HEK293 (cell line): ENCODE results near the gene KIAA0753.

Experiments
- CTCF ChIA-PET: fragments of 350-600 bp; formaldehyde crosslinking; extraction: SDS; loops from one replicate; lab custom pipeline; 2021; ENCODE audit warnings: antibody characterized with exemption; lab: Yijun Ruan, JAX
- POLR2A ChIA-PET: fragments of 300-600 bp; formaldehyde crosslinking; extraction: SDS; loops from one replicate; lab custom pipeline; 2020; ENCODE audit warnings: antibody characterized with exemption, inconsistent platforms; lab: Yijun Ruan, JAX
- H3K27ac ChIP-seq: fragments of 200-500 bp; sonication (Bioruptor generic); 2 replicates; pipeline ENCODE4 v1.5.1; 2014; ENCODE audit warnings: low read depth, low read length, control low read depth, inconsistent platforms; ENCODE audit errors: extremely low read depth
- H3K36me3 ChIP-seq, 2 experiments: fragments of 200-500 bp in 1 of 2; sonication (Bioruptor generic) in 1 of 2; 1 replicate in 1 of 2; 2 replicates in 1 of 2; pipeline ENCODE4 v1.5.1; 2014 to 2017; ENCODE audit warnings: inconsistent platforms in 2 of 2, low read length in 2 of 2; ENCODE audit not compliant: control insufficient read depth in 2 of 2, insufficient read depth in 1 of 2
- H3K4me1 ChIP-seq: fragments of 200-500 bp; sonication (Bioruptor generic); 2 replicates; pipeline ENCODE4 v1.5.1; 2014; ENCODE audit warnings: mild to moderate bottlenecking, low read length, inconsistent platforms; ENCODE audit not compliant: control insufficient read depth, insufficient read depth
- H3K4me3 ChIP-seq: 2 replicates; pipeline ENCODE4 v1.5.1; 2011; ENCODE audit warnings: low read depth, mild to moderate bottlenecking, control low read depth, low read length, moderate library complexity
- H3K9me3 ChIP-seq: fragments of 200-500 bp; sonication (Bioruptor generic); 2 replicates; pipeline ENCODE4 v1.5.1; 2014; ENCODE audit warnings: low read depth, low read length, inconsistent platforms; ENCODE audit not compliant: control insufficient read depth, insufficient read depth
- HOXA7 ChIP-seq: sonication (generic); formaldehyde crosslinking; IDR thresholded peaks from 2 replicates; pipeline ENCODE4 v1.8.1; 2022; ENCODE audit warnings: missing genetic modification reagents, borderline replicate concordance
- KLF9 ChIP-seq: fragments of 450-650 bp; formaldehyde crosslinking; IDR thresholded peaks from 2 replicates; pipeline ENCODE4 v1.5.1; 2016; ENCODE audit warnings: missing biosample characterization, missing genetic modification characterization, low read depth
- MEIS1 ChIP-seq: sonication (generic); formaldehyde crosslinking; IDR thresholded peaks from 2 replicates; pipeline ENCODE4 v1.8.1; 2022; ENCODE audit warnings: missing genetic modification reagents, mild to moderate bottlenecking, borderline replicate concordance
- PBX3 ChIP-seq: sonication (generic); formaldehyde crosslinking; IDR thresholded peaks from 2 replicates; pipeline ENCODE4 v1.8.1; 2022; ENCODE audit warnings: mild to moderate bottlenecking, moderate library complexity, missing genetic modification reagents
- SCRT2 ChIP-seq: fragments of 450-650 bp; formaldehyde crosslinking; IDR thresholded peaks from 2 replicates; pipeline ENCODE4 v1.5.1; 2016; ENCODE audit warnings: missing biosample characterization, missing genetic modification characterization
- YY1 ChIP-seq: fragments of 450-650 bp; formaldehyde crosslinking; IDR thresholded peaks from 2 replicates; pipeline ENCODE4 v1.5.1; 2018; ENCODE audit warnings: missing biosample characterization, missing genetic modification characterization
- ZNF121 ChIP-seq: fragments of 450-650 bp; formaldehyde crosslinking; IDR thresholded peaks from 2 replicates; pipeline ENCODE4 v1.5.1; 2016; ENCODE audit warnings: missing biosample characterization, missing genetic modification characterization
- ZNF132 ChIP-seq: fragments of 450-650 bp; formaldehyde crosslinking; IDR thresholded peaks from 2 replicates; pipeline ENCODE4 v1.5.1; 2017; ENCODE audit warnings: missing biosample characterization, missing genetic modification characterization, borderline replicate concordance
- ZNF140 ChIP-seq: fragments of 450-650 bp; formaldehyde crosslinking; IDR thresholded peaks from 2 replicates; pipeline ENCODE4 v1.5.1; 2016; ENCODE audit warnings: missing biosample characterization, missing genetic modification characterization
- ZNF174 ChIP-seq: fragments of 450-650 bp; formaldehyde crosslinking; IDR thresholded peaks from 2 replicates; pipeline ENCODE4 v1.5.0; 2017; ENCODE audit warnings: missing biosample characterization, mild to moderate bottlenecking, missing genetic modification characterization
- ZNF302 ChIP-seq: fragments of 450-650 bp; formaldehyde crosslinking; IDR thresholded peaks from 2 replicates; pipeline ENCODE4 v1.5.1; 2016; ENCODE audit warnings: missing biosample characterization, missing genetic modification characterization, low read depth
- ZNF341 ChIP-seq: fragments of 450-650 bp; formaldehyde crosslinking; IDR thresholded peaks from 2 replicates; pipeline ENCODE4; 2016; ENCODE audit warnings: low read depth, missing biosample characterization, missing genetic modification characterization
- ZNF350 ChIP-seq: fragments of 450-650 bp; formaldehyde crosslinking; IDR thresholded peaks from 2 replicates; pipeline ENCODE4 v1.5.0; 2017; ENCODE audit warnings: missing biosample characterization, mild to moderate bottlenecking, missing genetic modification characterization
- ZNF391 ChIP-seq: fragments of 450-650 bp; formaldehyde crosslinking; IDR thresholded peaks from 2 replicates; pipeline ENCODE4 v1.5.1; 2016; ENCODE audit warnings: low read depth, missing biosample characterization, missing genetic modification characterization, borderline replicate concordance
- ZNF394 ChIP-seq: fragments of 450-650 bp; formaldehyde crosslinking; IDR thresholded peaks from 2 replicates; pipeline ENCODE4 v1.5.1; 2016; ENCODE audit warnings: missing biosample characterization, missing genetic modification characterization, mild to moderate bottlenecking, moderate library complexity, borderline replicate concordance
- ZNF473 ChIP-seq: fragments of 450-650 bp; formaldehyde crosslinking; IDR thresholded peaks from 2 replicates; pipeline ENCODE4 v1.5.1; 2017; ENCODE audit warnings: missing biosample characterization, missing genetic modification characterization
- ZNF600 ChIP-seq: fragments of 450-650 bp; formaldehyde crosslinking; IDR thresholded peaks from 2 replicates; pipeline ENCODE4 v1.5.1; 2016; ENCODE audit warnings: missing biosample characterization, missing genetic modification characterization
- ZNF629 ChIP-seq: fragments of 450-650 bp; formaldehyde crosslinking; IDR thresholded peaks from 2 replicates; pipeline ENCODE4 v1.5.1; 2017; ENCODE audit warnings: missing biosample characterization, missing genetic modification characterization
- ZNF654 ChIP-seq: fragments of 450-650 bp; formaldehyde crosslinking; IDR thresholded peaks from 2 replicates; pipeline ENCODE4 v1.5.1; 2016; ENCODE audit warnings: low read depth, missing biosample characterization, missing genetic modification characterization
- ZNF837 ChIP-seq: fragments of 450-650 bp; formaldehyde crosslinking; IDR thresholded peaks from 2 replicates; pipeline ENCODE4 v1.5.1; 2016; ENCODE audit warnings: missing biosample characterization, missing genetic modification characterization
- ZNF843 ChIP-seq: fragments of 450-650 bp; formaldehyde crosslinking; IDR thresholded peaks from 2 replicates; pipeline ENCODE4 v1.5.1; 2016; ENCODE audit warnings: missing biosample characterization, missing genetic modification characterization
- TF ChIP-seq, protein P1 (sequence below): fragments of 450-650 bp; formaldehyde crosslinking; IDR thresholded peaks from 2 replicates; pipeline ENCODE4 v1.5.1; 2016; ENCODE audit warnings: missing biosample characterization, missing genetic modification characterization
- TF ChIP-seq, protein P2 (sequence below): fragments of 450-650 bp; formaldehyde crosslinking; IDR thresholded peaks from 2 replicates; pipeline ENCODE4 v1.5.1; 2016; ENCODE audit warnings: missing biosample characterization, missing genetic modification characterization, low read depth
- TF ChIP-seq, protein P3 (sequence below): fragments of 450-650 bp; formaldehyde crosslinking; IDR thresholded peaks from 2 replicates; pipeline ENCODE4 v1.5.1; 2016; ENCODE audit warnings: missing biosample characterization, missing genetic modification characterization, borderline replicate concordance

Gene KIAA0753

GRCh38 chr17:6560496-6560895 is 80.0 kb downstream of the KIAA0753 start (continued):
- TF ChIP-seq, protein P1, sequence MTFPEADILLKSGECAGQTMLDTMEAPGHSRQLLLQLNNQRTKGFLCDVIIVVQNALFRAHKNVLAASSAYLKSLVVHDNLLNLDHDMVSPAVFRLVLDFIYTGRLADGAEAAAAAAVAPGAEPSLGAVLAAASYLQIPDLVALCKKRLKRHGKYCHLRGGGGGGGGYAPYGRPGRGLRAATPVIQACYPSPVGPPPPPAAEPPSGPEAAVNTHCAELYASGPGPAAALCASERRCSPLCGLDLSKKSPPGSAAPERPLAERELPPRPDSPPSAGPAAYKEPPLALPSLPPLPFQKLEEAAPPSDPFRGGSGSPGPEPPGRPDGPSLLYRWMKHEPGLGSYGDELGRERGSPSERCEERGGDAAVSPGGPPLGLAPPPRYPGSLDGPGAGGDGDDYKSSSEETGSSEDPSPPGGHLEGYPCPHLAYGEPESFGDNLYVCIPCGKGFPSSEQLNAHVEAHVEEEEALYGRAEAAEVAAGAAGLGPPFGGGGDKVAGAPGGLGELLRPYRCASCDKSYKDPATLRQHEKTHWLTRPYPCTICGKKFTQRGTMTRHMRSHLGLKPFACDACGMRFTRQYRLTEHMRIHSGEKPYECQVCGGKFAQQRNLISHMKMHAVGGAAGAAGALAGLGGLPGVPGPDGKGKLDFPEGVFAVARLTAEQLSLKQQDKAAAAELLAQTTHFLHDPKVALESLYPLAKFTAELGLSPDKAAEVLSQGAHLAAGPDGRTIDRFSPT (tag by site-specific recombination): 0 out of 2 replicates have a peak, but pooled peaks have one; percentile 21

DNA sequence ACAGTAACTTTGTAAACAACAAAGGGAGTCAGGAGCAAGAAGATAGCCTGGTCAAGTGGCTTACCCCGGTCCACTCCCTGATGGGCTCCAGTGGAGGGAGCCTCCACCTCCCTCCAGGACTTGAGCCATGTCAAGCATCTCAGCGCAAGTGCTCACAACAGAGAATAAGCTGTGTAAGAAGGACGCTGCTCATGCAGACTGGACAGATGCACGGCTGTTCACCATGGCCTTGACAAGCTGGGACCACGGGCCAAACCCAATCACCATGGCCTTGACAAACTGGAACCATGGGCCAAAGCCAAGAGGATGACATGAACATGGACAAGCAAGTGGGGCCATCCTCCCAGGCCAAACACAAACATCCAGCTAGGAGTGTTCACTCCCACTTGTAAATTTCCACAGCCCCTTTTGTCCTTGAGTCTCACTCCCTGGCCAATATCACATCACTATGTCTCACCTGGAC is 80.7 kb downstream of the KIAA0753 start:
- H3K36me3 ChIP-seq: no peaks in the 10 kb centered on the region

GRCh38 chr17:6558932-6559752 is 81.4 kb downstream of the KIAA0753 start:
- no peak overlapping the region for H3K27ac ChIP-seq
- H3K9me3 ChIP-seq: no peaks in the 10 kb centered on the region
- ChIA-PET POLR2A (interaction anchor here (0.5 kb wide), 1 partner anchor 13 kb away, joined by 4 read pairs; no protein-coding TSS in a partner anchor), CTCF (no interaction called here)
- TF ChIP-seq ZNF843 (tag by site-specific recombination): no peak
- TF ChIP-seq ZNF121 (tag by site-specific recombination): no peak
- TF ChIP-seq ZNF629 (tag by site-specific recombination): no peak
- no peak for TF ChIP-seq ZNF394 (tag by site-specific recombination)
- TF ChIP-seq ZNF350: no peak
- no peak for TF ChIP-seq ZNF341 (tag by site-specific recombination)
- TF ChIP-seq ZNF140 (tag by site-specific recombination): no peak
- no peak for TF ChIP-seq PBX3 (CRISPR knock-in tag)
- no peak for TF ChIP-seq ZNF391 (tag by site-specific recombination)
- H3K4me3 ChIP-seq: no peak overlapping the region
- no peaks in the 10 kb centered on the region for H3K4me1 ChIP-seq
- no peaks in the 10 kb centered on the region for H3K36me3 ChIP-seq

More for the DNA sequence above, 80.7 kb downstream of the KIAA0753 start:
- Histone ChIP-seq H3K9me3 (no peaks in the 10 kb centered on the region), H3K27ac (no peak overlapping the region), H3K4me1 (no peaks in the 10 kb centered on the region), H3K4me3 (no peak overlapping the region)
- TF ChIP-seq SCRT2 (tag by site-specific recombination) (no peak), ZNF654 (no peak), ZNF174 (tag by site-specific recombination) (no peak), YY1 (tag by site-specific recombination) (no peak), HOXA7 (CRISPR knock-in tag) (no peak), ZNF600 (no peak), ZNF302 (no peak), ZNF473 (tag by site-specific recombination) (no peak), ZNF837 (tag by site-specific recombination) (no peak), ZNF132 (no peak), MEIS1 (no peak), KLF9 (no peak)
- TF ChIP-seq, protein P2, sequence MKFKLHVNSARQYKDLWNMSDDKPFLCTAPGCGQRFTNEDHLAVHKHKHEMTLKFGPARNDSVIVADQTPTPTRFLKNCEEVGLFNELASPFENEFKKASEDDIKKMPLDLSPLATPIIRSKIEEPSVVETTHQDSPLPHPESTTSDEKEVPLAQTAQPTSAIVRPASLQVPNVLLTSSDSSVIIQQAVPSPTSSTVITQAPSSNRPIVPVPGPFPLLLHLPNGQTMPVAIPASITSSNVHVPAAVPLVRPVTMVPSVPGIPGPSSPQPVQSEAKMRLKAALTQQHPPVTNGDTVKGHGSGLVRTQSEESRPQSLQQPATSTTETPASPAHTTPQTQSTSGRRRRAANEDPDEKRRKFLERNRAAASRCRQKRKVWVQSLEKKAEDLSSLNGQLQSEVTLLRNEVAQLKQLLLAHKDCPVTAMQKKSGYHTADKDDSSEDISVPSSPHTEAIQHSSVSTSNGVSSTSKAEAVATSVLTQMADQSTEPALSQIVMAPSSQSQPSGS (tag by site-specific recombination): no peak
- TF ChIP-seq, protein P3, sequence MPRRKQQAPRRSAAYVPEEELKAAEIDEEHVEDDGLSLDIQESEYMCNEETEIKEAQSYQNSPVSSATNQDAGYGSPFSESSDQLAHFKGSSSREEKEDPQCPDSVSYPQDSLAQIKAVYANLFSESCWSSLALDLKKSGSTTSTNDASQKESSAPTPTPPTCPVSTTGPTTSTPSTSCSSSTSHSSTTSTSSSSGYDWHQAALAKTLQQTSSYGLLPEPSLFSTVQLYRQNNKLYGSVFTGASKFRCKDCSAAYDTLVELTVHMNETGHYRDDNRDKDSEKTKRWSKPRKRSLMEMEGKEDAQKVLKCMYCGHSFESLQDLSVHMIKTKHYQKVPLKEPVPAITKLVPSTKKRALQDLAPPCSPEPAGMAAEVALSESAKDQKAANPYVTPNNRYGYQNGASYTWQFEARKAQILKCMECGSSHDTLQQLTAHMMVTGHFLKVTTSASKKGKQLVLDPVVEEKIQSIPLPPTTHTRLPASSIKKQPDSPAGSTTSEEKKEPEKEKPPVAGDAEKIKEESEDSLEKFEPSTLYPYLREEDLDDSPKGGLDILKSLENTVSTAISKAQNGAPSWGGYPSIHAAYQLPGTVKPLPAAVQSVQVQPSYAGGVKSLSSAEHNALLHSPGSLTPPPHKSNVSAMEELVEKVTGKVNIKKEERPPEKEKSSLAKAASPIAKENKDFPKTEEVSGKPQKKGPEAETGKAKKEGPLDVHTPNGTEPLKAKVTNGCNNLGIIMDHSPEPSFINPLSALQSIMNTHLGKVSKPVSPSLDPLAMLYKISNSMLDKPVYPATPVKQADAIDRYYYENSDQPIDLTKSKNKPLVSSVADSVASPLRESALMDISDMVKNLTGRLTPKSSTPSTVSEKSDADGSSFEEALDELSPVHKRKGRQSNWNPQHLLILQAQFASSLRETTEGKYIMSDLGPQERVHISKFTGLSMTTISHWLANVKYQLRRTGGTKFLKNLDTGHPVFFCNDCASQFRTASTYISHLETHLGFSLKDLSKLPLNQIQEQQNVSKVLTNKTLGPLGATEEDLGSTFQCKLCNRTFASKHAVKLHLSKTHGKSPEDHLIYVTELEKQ (tag by site-specific recombination): no peak
- ChIA-PET CTCF (interaction anchor here (0.5 kb wide), 1 partner anchor 1310 kb away, joined by 4 read pairs; no protein-coding TSS in a partner anchor), POLR2A (no interaction called here)
